GM12878 (cell line): ENCODE measurements around the gene FHL3.

Experiments
- ATF7 ChIP-seq: fragments of 450-650 bp; IDR thresholded peaks from 2 replicates; pipeline ENCODE4 v1.6.1; 2016; ENCODE audit warnings: low read depth, mild to moderate bottlenecking
- CBFB ChIP-seq: IDR thresholded peaks from 2 replicates; pipeline ENCODE4 v1.6.1; 2016; ENCODE audit warnings: antibody characterized with exemption, low read depth
- CHD2 ChIP-seq: IDR thresholded peaks from 2 replicates; pipeline ENCODE4 v1.6.1; 2011; ENCODE audit warnings: low read depth, low read length, improper control_type of control experiment, borderline replicate concordance
- ELK1 ChIP-seq: IDR thresholded peaks from 2 replicates; pipeline ENCODE4 v1.6.1; 2012; ENCODE audit warnings: low read depth, low read length, improper control_type of control experiment
- HCFC1 ChIP-seq: fragments of 150-350 bp; IDR thresholded peaks from 2 replicates; pipeline ENCODE4 v1.6.1; 2014; ENCODE audit warnings: low read length
- JUND ChIP-seq: IDR thresholded peaks from 2 replicates; pipeline ENCODE4 v1.6.1; 2012; ENCODE audit warnings: low read depth, mild to moderate bottlenecking, low read length, improper control_type of control experiment, moderate library complexity
- SRF ChIP-seq, 2 experiments: IDR thresholded peaks; 2 replicates each; pipeline ENCODE4 v1.6.1; 2011; ENCODE audit warnings: low read depth in 2 of 2, low read length in 2 of 2, mild to moderate bottlenecking in 1 of 2, moderate library complexity in 1 of 2
- TF ChIP-seq, protein P1 (sequence below): IDR thresholded peaks from 2 replicates; pipeline ENCODE4 v1.6.1; 2012; ENCODE audit warnings: low read depth, low read length, improper control_type of control experiment
- TF ChIP-seq, protein P2 (sequence below), 3 experiments: IDR thresholded peaks in 2 of 3; conservative IDR thresholded peaks in 1 of 3; 2 replicates each; pipeline ENCODE4 v1.5.1; 2011; ENCODE audit warnings: low read depth in 3 of 3, low read length in 3 of 3, mild to moderate bottlenecking in 3 of 3, control low read depth in 2 of 3, moderate library complexity in 2 of 3, inconsistent platforms in 1 of 3, mixed read lengths in 1 of 3; ENCODE audit not compliant: control insufficient read depth in 2 of 3, insufficient read depth in 1 of 3; ENCODE audit errors: extremely low read depth in 1 of 3

GRCh38 chr1:38028671-38029070 is 23.4 kb upstream of the FHL3 start:
- TF ChIP-seq, protein P1, sequence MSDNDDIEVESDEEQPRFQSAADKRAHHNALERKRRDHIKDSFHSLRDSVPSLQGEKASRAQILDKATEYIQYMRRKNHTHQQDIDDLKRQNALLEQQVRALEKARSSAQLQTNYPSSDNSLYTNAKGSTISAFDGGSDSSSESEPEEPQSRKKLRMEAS, result no peak
- TF ChIP-seq JUND (no peak), ATF7 (no peak), CBFB (no peak), CHD2 (no peak), ELK1 (no peak), HCFC1 (no peak), SRF (IDR thresholded peaks at IDR 0.05; ENCODE audit: low read depth in 2 of 2, low read length in 2 of 2) (no peak)
- TF ChIP-seq, protein P2, sequence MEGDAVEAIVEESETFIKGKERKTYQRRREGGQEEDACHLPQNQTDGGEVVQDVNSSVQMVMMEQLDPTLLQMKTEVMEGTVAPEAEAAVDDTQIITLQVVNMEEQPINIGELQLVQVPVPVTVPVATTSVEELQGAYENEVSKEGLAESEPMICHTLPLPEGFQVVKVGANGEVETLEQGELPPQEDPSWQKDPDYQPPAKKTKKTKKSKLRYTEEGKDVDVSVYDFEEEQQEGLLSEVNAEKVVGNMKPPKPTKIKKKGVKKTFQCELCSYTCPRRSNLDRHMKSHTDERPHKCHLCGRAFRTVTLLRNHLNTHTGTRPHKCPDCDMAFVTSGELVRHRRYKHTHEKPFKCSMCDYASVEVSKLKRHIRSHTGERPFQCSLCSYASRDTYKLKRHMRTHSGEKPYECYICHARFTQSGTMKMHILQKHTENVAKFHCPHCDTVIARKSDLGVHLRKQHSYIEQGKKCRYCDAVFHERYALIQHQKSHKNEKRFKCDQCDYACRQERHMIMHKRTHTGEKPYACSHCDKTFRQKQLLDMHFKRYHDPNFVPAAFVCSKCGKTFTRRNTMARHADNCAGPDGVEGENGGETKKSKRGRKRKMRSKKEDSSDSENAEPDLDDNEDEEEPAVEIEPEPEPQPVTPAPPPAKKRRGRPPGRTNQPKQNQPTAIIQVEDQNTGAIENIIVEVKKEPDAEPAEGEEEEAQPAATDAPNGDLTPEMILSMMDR (IDR thresholded peaks at IDR 0.05 in 2 of 3, conservative IDR thresholded peaks at IDR 0.05 in 1 of 3; ENCODE audit: control insufficient read depth in 2 of 3, extremely low read depth in 1 of 3, insufficient read depth in 1 of 3, low read depth in 3 of 3, low read length in 3 of 3), result no peak
